SK-N-SH (cell line): ENCODE data around the gene DIP2A. TPM values are rescaled to one million over a fixed set of nuclear protein-coding genes. Genes with fewer than 3 reads are reported as not detected.

Experiments
- CTCF ChIA-PET: fragments of 300-600, 350-600 bp; formaldehyde crosslinking; extraction: SDS; loops from one replicate; lab custom pipeline; 2021; lab: Yijun Ruan, JAX
- POLR2A ChIA-PET: fragments of 350-600 bp; sonication (Branson Sonifier 250); formaldehyde crosslinking; extraction: SDS; loops from one replicate; lab custom pipeline; 2020; ENCODE audit warnings: antibody characterized with exemption, inconsistent platforms; lab: Yijun Ruan, JAX
- DNase-seq: peaks from one replicate; pipeline ENCODE4 v3.0.0; 2012
- H2AFZ ChIP-seq: fragments of 200-600 bp; sonication (generic); 2 replicates; pipeline ENCODE4 v1.8.1; 2016; ENCODE audit warnings: antibody characterized with exemption, mild to moderate bottlenecking, low read depth
- H3F3A ChIP-seq: fragments of 200-600 bp; sonication (generic); replicated peaks from 2 replicates; pipeline ENCODE3; 2016; ENCODE audit warnings: antibody characterized with exemption, mild to moderate bottlenecking; ENCODE audit not compliant: insufficient read depth
- H3K27ac ChIP-seq, 2 experiments: fragments of 200-500 bp in 1 of 2; fragments of 200-600 bp in 1 of 2; sonication (Bioruptor generic) in 1 of 2; sonication (generic), shearing (Covaris generic) in 1 of 2; 2 replicates each; pipeline versions ENCODE4 v1.5.1 to v1.6.1; 2014 to 2016; ENCODE audit warnings: low read depth in 2 of 2, inconsistent platforms in 1 of 2, low read length in 1 of 2, mild to moderate bottlenecking in 1 of 2, mixed read lengths in 1 of 2
- H3K27me3 ChIP-seq: fragments of 200-600 bp; sonication (generic), shearing (Covaris generic); 2 replicates; pipeline ENCODE4 v1.6.1; 2016; ENCODE audit warnings: mixed run types; ENCODE audit not compliant: insufficient read depth
- H3K36me3 ChIP-seq, 2 experiments: fragments of 200-500 bp in 1 of 2; fragments of 200-600 bp in 1 of 2; sonication (Bioruptor generic) in 1 of 2; sonication (generic) in 1 of 2; replicated peaks in 1 of 2; 2 replicates each; pipeline versions ENCODE3 to v1.5.1; 2014 to 2016; ENCODE audit warnings: low read length in 1 of 2, mild to moderate bottlenecking in 1 of 2; ENCODE audit not compliant: insufficient read depth in 2 of 2, control insufficient read depth in 1 of 2
- H3K4me1 ChIP-seq, 2 experiments: fragments of 200-500 bp in 1 of 2; fragments of 200-600 bp in 1 of 2; sonication (Bioruptor generic) in 1 of 2; sonication (generic), shearing (Covaris generic) in 1 of 2; 2 replicates each; pipeline versions ENCODE4 v1.5.1 to v1.6.1; 2014 to 2016; ENCODE audit warnings: low read depth in 1 of 2, low read length in 1 of 2, mixed run types in 1 of 2; ENCODE audit not compliant: insufficient read depth in 2 of 2, control insufficient read depth in 1 of 2
- H3K4me2 ChIP-seq: fragments of 200-600 bp; sonication (generic), shearing (Covaris generic); 2 replicates; pipeline ENCODE4 v1.6.1; 2017; ENCODE audit warnings: mixed run types
- H3K4me3 ChIP-seq, 2 experiments: fragments of 200-500 bp in 1 of 2; fragments of 200-600 bp in 1 of 2; sonication (Bioruptor generic) in 1 of 2; sonication (generic), shearing (Covaris generic) in 1 of 2; 2 replicates each; pipeline versions ENCODE4 v1.5.1 to v1.8.1; 2014 to 2016; ENCODE audit warnings: low read depth in 2 of 2, inconsistent platforms in 1 of 2, low read length in 1 of 2, mild to moderate bottlenecking in 1 of 2, mixed read lengths in 1 of 2, moderate library complexity in 1 of 2
- H3K79me2 ChIP-seq: fragments of 200-600 bp; sonication (generic); 2 replicates; pipeline ENCODE4 v1.8.1; 2017; ENCODE audit warnings: mild to moderate bottlenecking; ENCODE audit not compliant: insufficient read depth
- H3K9ac ChIP-seq: fragments of 200-600 bp; sonication (generic); 2 replicates; pipeline ENCODE4 v1.6.1; 2017; ENCODE audit warnings: mixed run types
- H3K9me2 ChIP-seq: fragments of 200-600 bp; sonication (generic); 2 replicates; pipeline ENCODE4 v1.6.1; 2017; ENCODE audit warnings: mixed run types
- H3K9me3 ChIP-seq: fragments of 200-600 bp; sonication (generic); 2 replicates; pipeline ENCODE4 v1.6.1; 2017; ENCODE audit warnings: mixed run types, mild to moderate bottlenecking, moderate library complexity
- H4K20me1 ChIP-seq: fragments of 200-600 bp; sonication (generic); 2 replicates; pipeline ENCODE4 v1.6.1; 2017; ENCODE audit warnings: mild to moderate bottlenecking, mixed run types; ENCODE audit not compliant: insufficient read depth
- CHD2 ChIP-seq: fragments of 150-350 bp; IDR thresholded peaks from 2 replicates; pipeline ENCODE4 v1.6.1; 2018; ENCODE audit warnings: low read length; ENCODE audit not compliant: partially characterized antibody
- ELF1 ChIP-seq: IDR thresholded peaks from 2 replicates; pipeline ENCODE4 v1.4.0; 2012
- EP300 ChIP-seq, 2 experiments: IDR thresholded peaks; 2 replicates each; pipeline versions ENCODE4 v1.4.0 to v1.6.1; 2012; ENCODE audit warnings: borderline replicate concordance in 1 of 2, low read depth in 1 of 2, low read length in 1 of 2
- EZH2phosphoT487 ChIP-seq: fragments of 200-600 bp; sonication (generic); IDR thresholded peaks from 2 replicates; pipeline ENCODE4 v1.6.1; 2017; ENCODE audit warnings: low read depth, mixed run types, mild to moderate bottlenecking, antibody characterized with exemption, moderate library complexity, borderline replicate concordance
- FOXM1 ChIP-seq: IDR thresholded peaks from 2 replicates; pipeline ENCODE4 v1.4.0; 2012; ENCODE audit warnings: low read depth, mild to moderate bottlenecking
- GABPA ChIP-seq: IDR thresholded peaks from 2 replicates; pipeline ENCODE4 v1.4.0; 2012; ENCODE audit warnings: low read depth, mild to moderate bottlenecking
- GATA2 ChIP-seq: sonication (generic); formaldehyde crosslinking; IDR thresholded peaks from 2 replicates; pipeline ENCODE4 v1.5.0; 2020; ENCODE audit warnings: mild to moderate bottlenecking, missing genetic modification reagents
- MXI1 ChIP-seq: IDR thresholded peaks from 2 replicates; pipeline ENCODE4 v1.6.1; 2012; ENCODE audit warnings: mild to moderate bottlenecking, low read depth, low read length, improper control_type of control experiment
- PBX3 ChIP-seq: IDR thresholded peaks from 2 replicates; pipeline ENCODE4; 2012
- RAD21 ChIP-seq: IDR thresholded peaks from 2 replicates; pipeline ENCODE4 v1.6.1; 2012; ENCODE audit warnings: mild to moderate bottlenecking, low read length
- SMC3 ChIP-seq: IDR thresholded peaks from 2 replicates; pipeline ENCODE4 v1.6.1; 2012; ENCODE audit warnings: low read depth, low read length, improper control_type of control experiment
- WGBS: methylation state at CpG from one replicate; pipeline ENCODE4 v1.1.6; 2017; ENCODE audit warnings: low lambda C conversion rate; 5-methylcytosine and 5-hydroxymethylcytosine counted together
- polyA plus RNA-seq, 3 experiments: library from polyadenylated mRNA; depleted of rRNA; stranded (reverse); fragments of >200 nt; gene quantifications; 2 replicates each; pipeline ENCODE4 v1.2.3, GENCODE V29; 2012
- TF ChIP-seq, protein P1 (sequence below): fragments of 150-350 bp; IDR thresholded peaks from 2 replicates; pipeline ENCODE4 v1.6.1; 2016; ENCODE audit warnings: mild to moderate bottlenecking, low read depth, low read length
- TF ChIP-seq, protein P2 (sequence below): IDR thresholded peaks from 2 replicates; pipeline ENCODE4 v1.4.0; 2012; ENCODE audit warnings: low read depth, borderline replicate concordance

DIP2A gene
- polyA plus RNA-seq, 1 of the 3 experiments (the other 2 are of a cell fraction): 26.9 TPM

DNA sequence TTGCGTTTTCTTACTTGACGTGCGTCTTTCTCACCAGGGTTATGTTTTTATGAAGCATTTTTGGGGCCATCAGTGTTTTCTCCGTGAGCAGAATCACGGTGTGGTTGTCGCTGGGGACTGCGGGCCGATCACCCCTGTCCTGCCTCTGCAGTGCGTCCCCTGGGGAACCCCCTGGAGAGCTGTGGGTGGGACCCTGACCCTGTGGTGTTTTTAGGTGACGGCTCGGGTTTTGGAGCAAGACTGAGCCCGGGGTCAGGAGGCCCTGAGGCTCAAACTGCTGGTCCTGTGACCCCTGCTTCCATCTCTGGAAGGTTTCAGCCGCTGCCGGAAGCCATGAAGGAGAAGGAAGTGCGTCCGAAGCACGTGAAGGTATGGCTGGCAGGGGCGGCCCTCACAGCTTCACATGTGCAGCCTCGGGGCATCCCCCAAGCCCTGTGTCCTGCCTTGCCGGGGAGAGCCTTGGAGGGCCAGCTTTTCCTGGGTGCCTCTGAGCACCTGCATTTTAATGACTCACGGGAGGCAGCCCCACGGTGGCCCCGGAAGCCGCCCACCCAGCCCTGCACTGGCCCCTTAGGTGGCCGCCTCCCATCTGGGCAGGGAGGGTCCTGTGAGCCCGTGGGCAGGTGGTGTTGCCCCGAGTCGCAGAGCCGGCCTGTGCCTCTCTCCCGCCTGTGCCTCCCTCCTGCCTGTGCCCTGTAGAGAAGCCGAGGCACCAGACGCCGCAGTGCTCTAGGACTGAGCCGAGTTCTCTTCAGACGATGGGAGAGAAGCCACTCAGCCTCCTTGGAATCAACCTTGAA lies 36.7 kb upstream of the DIP2A start:
- 90% methylated on average over 23 of the region's 35 CpGs for WGBS
- H3K27ac ChIP-seq: no peak overlapping the region
- no peaks in the 10 kb centered on the region for H3K79me2 ChIP-seq
- no peak for DNase-seq
- POLR2A ChIA-PET: no interaction called here
- no peaks in the 10 kb centered on the region for H4K20me1 ChIP-seq
- H3K4me3 ChIP-seq: no peak overlapping the region
- no peaks in the 10 kb centered on the region for H3K9me2 ChIP-seq
- TF ChIP-seq, protein P1, sequence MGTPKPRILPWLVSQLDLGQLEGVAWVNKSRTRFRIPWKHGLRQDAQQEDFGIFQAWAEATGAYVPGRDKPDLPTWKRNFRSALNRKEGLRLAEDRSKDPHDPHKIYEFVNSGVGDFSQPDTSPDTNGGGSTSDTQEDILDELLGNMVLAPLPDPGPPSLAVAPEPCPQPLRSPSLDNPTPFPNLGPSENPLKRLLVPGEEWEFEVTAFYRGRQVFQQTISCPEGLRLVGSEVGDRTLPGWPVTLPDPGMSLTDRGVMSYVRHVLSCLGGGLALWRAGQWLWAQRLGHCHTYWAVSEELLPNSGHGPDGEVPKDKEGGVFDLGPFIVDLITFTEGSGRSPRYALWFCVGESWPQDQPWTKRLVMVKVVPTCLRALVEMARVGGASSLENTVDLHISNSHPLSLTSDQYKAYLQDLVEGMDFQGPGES: no peak
- TF ChIP-seq ELF1: no peak
- TF ChIP-seq FOXM1: no peak
- TF ChIP-seq GABPA: no peak
- TF ChIP-seq RAD21: no peak
- TF ChIP-seq GATA2: no peak
- TF ChIP-seq PBX3: no peak
- TF ChIP-seq MXI1: no peak
- TF ChIP-seq EP300 (IDR thresholded peaks at IDR 0.05; ENCODE audit: borderline replicate concordance in 1 of 2, low read depth in 1 of 2, low read length in 1 of 2): no peak
- TF ChIP-seq, protein P2, sequence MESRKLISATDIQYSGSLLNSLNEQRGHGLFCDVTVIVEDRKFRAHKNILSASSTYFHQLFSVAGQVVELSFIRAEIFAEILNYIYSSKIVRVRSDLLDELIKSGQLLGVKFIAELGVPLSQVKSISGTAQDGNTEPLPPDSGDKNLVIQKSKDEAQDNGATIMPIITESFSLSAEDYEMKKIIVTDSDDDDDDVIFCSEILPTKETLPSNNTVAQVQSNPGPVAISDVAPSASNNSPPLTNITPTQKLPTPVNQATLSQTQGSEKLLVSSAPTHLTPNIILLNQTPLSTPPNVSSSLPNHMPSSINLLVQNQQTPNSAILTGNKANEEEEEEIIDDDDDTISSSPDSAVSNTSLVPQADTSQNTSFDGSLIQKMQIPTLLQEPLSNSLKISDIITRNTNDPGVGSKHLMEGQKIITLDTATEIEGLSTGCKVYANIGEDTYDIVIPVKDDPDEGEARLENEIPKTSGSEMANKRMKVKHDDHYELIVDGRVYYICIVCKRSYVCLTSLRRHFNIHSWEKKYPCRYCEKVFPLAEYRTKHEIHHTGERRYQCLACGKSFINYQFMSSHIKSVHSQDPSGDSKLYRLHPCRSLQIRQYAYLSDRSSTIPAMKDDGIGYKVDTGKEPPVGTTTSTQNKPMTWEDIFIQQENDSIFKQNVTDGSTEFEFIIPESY: no peak
- no peak for TF ChIP-seq SMC3
- TF ChIP-seq EZH2phosphoT487: no peak
- TF ChIP-seq CHD2: no peak
- TF ChIP-seq, all 33 proteins: peak for 0
- H3K9ac ChIP-seq: no peak overlapping the region
- CTCF ChIA-PET: no interaction called here
- H3K36me3 ChIP-seq: peaks cover 2 to 30% of the 10 kb centered on the region in 2 experiments
- no peak overlapping the region for H2AFZ ChIP-seq
- no peaks in the 10 kb centered on the region for H3K9me3 ChIP-seq
- no peak overlapping the region for H3K4me2 ChIP-seq
- H3K4me1 ChIP-seq: no peaks in the 10 kb centered on the region
- H3K27me3 ChIP-seq: no peaks in the 10 kb centered on the region
- H3F3A ChIP-seq: no peaks in the 10 kb centered on the region
